Glutamatergic neuron (in vitro differentiated cells): ENCODE results near the gene SLC12A6. TPM values are rescaled to one million over a fixed set of nuclear protein-coding genes. Genes with fewer than 3 reads are reported as not detected.

Experiments used
- DNase-seq: peaks from one replicate; pipeline ENCODE4 v3.0.0; 2022
- H3K27ac Mint-ChIP-seq: one replicate; pipeline ENCODE4 v1.8.0; 2020; ENCODE audit warnings: mild to moderate bottlenecking, mixed read lengths, inconsistent platforms; ENCODE audit not compliant: unreplicated experiment
- H3K27me3 Mint-ChIP-seq: one replicate; pipeline ENCODE4 v1.8.0; 2020; ENCODE audit warnings: mild to moderate bottlenecking, moderate library complexity, mixed read lengths, inconsistent platforms; ENCODE audit not compliant: unreplicated experiment
- H3K36me3 Mint-ChIP-seq: one replicate; pipeline ENCODE4 v1.8.0; 2020; ENCODE audit warnings: mild to moderate bottlenecking, mixed read lengths, inconsistent platforms; ENCODE audit not compliant: unreplicated experiment
- H3K4me1 Mint-ChIP-seq: one replicate; pipeline ENCODE4 v1.8.0; 2020; ENCODE audit warnings: mild to moderate bottlenecking, low read depth, mixed read lengths, inconsistent platforms; ENCODE audit not compliant: unreplicated experiment
- H3K4me3 Mint-ChIP-seq: one replicate; pipeline ENCODE4 v1.8.0; 2020; ENCODE audit warnings: mild to moderate bottlenecking, mixed read lengths, inconsistent platforms; ENCODE audit not compliant: unreplicated experiment
- H3K9me3 Mint-ChIP-seq: one replicate; pipeline ENCODE4 v1.8.0; 2020; ENCODE audit warnings: mild to moderate bottlenecking, moderate library complexity, mixed read lengths, inconsistent platforms; ENCODE audit not compliant: unreplicated experiment
- CTCF ChIP-seq: fragments of 200-600 bp; sonication (generic); IDR thresholded peaks from one replicate; pipeline ENCODE4 v1.5.0; 2021; ENCODE audit not compliant: partially characterized antibody, unreplicated experiment
- total RNA-seq: library from RNA; stranded (reverse); fragmentation: NEBNext Ultra II Directional; extraction: Animal tissue kit (Norgen Biotek cat#: 25700); gene quantifications from one replicate; pipeline ENCODE4 v1.2.1, GENCODE V29; 2021; ENCODE audit not compliant: unreplicated experiment

The SLC12A6 gene
- total RNA-seq, 1 donor from 2014 or later: 43.3 TPM

DNA sequence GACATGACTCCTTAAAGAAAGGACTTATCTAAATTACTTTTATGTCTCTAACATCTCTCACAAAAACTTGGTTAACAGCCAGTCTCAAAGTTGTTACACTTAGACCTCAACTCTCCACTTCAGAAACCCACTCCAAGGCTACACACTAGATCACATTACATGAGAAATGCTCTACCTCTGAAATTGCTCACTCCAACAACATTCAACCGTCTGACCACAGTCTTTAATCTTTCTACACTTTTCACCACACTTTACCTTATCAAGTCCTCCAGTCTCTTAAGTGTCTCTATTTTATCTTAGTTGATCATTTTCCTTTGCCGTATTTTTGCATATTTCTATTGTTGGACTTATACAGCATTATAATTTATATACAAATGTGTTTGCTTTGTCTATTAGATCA, 5.8 kb downstream of the SLC12A6 start:
- Mint-ChIP-seq H3K4me1 (peaks cover 5% of the 10 kb centered on the region), H3K36me3 (no peaks in the 10 kb centered on the region), H3K9me3 (peaks cover 3% of the 10 kb centered on the region), H3K4me3 (no peak overlapping the region), H3K27me3 (peaks cover 2% of the 10 kb centered on the region), H3K27ac (no peak overlapping the region)
- no peak for DNase-seq
- no peak for TF ChIP-seq CTCF

DNA sequence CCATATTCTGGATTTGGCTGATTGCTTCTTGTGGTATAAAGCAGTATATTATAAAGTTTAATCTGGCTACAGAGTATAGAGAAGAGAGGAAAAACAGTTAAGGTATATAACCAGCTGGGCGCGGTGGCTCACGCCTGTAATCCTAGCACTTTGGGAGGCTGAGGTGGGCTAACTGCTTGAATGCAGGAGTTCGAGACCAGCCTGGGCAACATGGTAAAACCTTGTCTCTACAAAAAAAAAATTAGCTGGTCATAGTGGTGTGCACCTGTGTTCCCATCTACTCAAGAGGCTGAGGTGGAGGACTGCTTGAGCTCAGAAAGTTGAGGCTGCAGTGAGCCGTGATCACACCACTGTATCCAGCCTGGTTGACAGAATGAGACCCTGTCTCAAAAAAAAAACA, 7.3 kb downstream of the SLC12A6 start:
- H3K4me3 Mint-ChIP-seq: no peak overlapping the region
- no peak for DNase-seq
- H3K36me3 Mint-ChIP-seq: no peaks in the 10 kb centered on the region
- TF ChIP-seq CTCF: no peak
- H3K27ac Mint-ChIP-seq: no peak overlapping the region
- peaks cover 1% of the 10 kb centered on the region for H3K27me3 Mint-ChIP-seq
- no peaks in the 10 kb centered on the region for H3K9me3 Mint-ChIP-seq
- no peaks in the 10 kb centered on the region for H3K4me1 Mint-ChIP-seq

DNA sequence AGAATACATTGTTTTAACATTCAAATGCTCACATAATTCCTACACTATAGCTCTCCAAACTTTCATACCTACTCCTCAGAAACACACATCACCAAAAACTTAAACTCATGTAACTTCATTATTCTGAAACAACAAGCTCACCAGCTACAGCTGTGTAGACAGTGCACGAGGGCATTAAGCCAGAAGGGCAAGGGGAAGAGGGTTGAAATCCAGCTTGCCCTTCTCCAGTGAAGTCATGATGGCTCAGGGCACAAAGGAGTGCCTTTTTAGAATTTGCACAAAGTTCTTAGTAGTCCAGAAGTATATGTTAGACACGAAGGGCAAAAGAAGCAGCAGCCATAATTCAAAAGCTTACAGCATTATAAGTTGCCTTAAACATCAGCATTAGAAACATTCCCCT, 8.6 kb downstream of the SLC12A6 start:
- Mint-ChIP-seq H3K36me3 (no peaks in the 10 kb centered on the region), H3K27me3 (peaks cover 1% of the 10 kb centered on the region), H3K4me1 (no peaks in the 10 kb centered on the region), H3K27ac (no peak overlapping the region), H3K9me3 (no peaks in the 10 kb centered on the region), H3K4me3 (no peak overlapping the region)
- TF ChIP-seq CTCF: no peak
- no peak for DNase-seq

GRCh38 chr15:34327906-34328305, 9.7 kb downstream of the SLC12A6 start:
- Mint-ChIP-seq H3K9me3 (no peaks in the 10 kb centered on the region), H3K27ac (no peak overlapping the region), H3K4me1 (no peaks in the 10 kb centered on the region), H3K4me3 (no peak overlapping the region), H3K36me3 (peaks cover 3% of the 10 kb centered on the region), H3K27me3 (peaks cover 1% of the 10 kb centered on the region)
- no peak for TF ChIP-seq CTCF
- DNase-seq: no peak

GRCh38 chr15:34325368-34325767, 12.2 kb downstream of the SLC12A6 start:
- DNase-seq: no peak
- Mint-ChIP-seq H3K36me3 (peaks cover 5% of the 10 kb centered on the region), H3K4me1 (no peaks in the 10 kb centered on the region), H3K4me3 (no peak overlapping the region), H3K27ac (no peak overlapping the region), H3K27me3 (no peaks in the 10 kb centered on the region), H3K9me3 (no peaks in the 10 kb centered on the region)
- TF ChIP-seq CTCF: no peak
